IgD-negative memory B cell (primary cell): ENCODE measurements around the gene TNPO3. TPM values are rescaled to one million over a fixed set of nuclear protein-coding genes. Genes with fewer than 3 reads are reported as not detected.
A peak's percentile ranks its signal among the peaks of the same experiment; 100 is the strongest.
"Not testable (repeated sequence)": the region's sequence is repeated elsewhere in the genome, so short reads cannot be mapped to it uniquely, and the experiment has no call there.

Experiments
- H3K27ac Mint-ChIP-seq, 3 donors: one replicate each; pipeline ENCODE4 v1.8.0; 2020 to 2022; ENCODE audit warnings: mild to moderate bottlenecking in 3 of 3, mixed read lengths in 3 of 3, moderate library complexity in 1 of 3
- H3K27me3 Mint-ChIP-seq: one replicate; pipeline ENCODE4 v1.8.0; 2021; ENCODE audit warnings: mixed read lengths
- H3K36me3 Mint-ChIP-seq: one replicate; pipeline ENCODE4 v1.8.0; 2020; ENCODE audit warnings: mild to moderate bottlenecking, mixed read lengths
- H3K4me1 Mint-ChIP-seq, 3 donors: one replicate each; pipeline ENCODE4 v1.8.0; 2020 to 2022; ENCODE audit warnings: mixed read lengths in 3 of 3, mild to moderate bottlenecking in 1 of 3
- H3K4me3 Mint-ChIP-seq, 4 donors: one replicate each; pipeline ENCODE4 v1.8.0; 2020 to 2022; ENCODE audit warnings: mild to moderate bottlenecking in 4 of 4, mixed read lengths in 4 of 4, moderate library complexity in 3 of 4
- H3K9me3 Mint-ChIP-seq, 3 donors: one replicate each; pipeline ENCODE4 v1.8.0; 2020 to 2021; ENCODE audit warnings: mixed read lengths in 3 of 3, mild to moderate bottlenecking in 1 of 3
- polyA plus RNA-seq: library from polyadenylated mRNA; unstranded; fragments of 300-500 nt; fragmentation: Illumina TruSeq; gene quantifications from one replicate; pipeline ENCODE4 v1.2.3, GENCODE V29; 2021

TNPO3 gene
- polyA plus RNA-seq, 1 donor from 2014 or later = 36.7 TPM

- Mint-ChIP-seq H3K27ac (no peak overlapping the region), H3K27me3 (no peaks in the 10 kb centered on the region), H3K9me3 (no peaks in the 10 kb centered on the region), H3K4me3 (peak overlapping the region in 2 of 4 donors; percentile 0 to 10), H3K36me3 (peaks cover 5% of the 10 kb centered on the region), H3K4me1 (peaks cover 30 to 39% (median 38%) of the 10 kb centered on the region in 3 donors)
These were observed 2.5 kb downstream of the TNPO3 start for GRCh38 chr7:129052441-129052840.

- not testable (repeated sequence) for H3K27ac Mint-ChIP-seq, H3K36me3 Mint-ChIP-seq, H3K4me3 Mint-ChIP-seq, H3K27me3 Mint-ChIP-seq, H3K9me3 Mint-ChIP-seq
- H3K4me1 Mint-ChIP-seq = peaks cover 40 to 49% (median 48%) of the 10 kb centered on the region in 3 donors
These were observed 3.5 kb downstream of the TNPO3 start for GRCh38 chr7:129051459-129051858.

- H3K27ac Mint-ChIP-seq = no peak overlapping the region
- peak overlapping the region in 2 of 4 donors; percentile 9 to 17 for H3K4me3 Mint-ChIP-seq
- peaks cover 6% of the 10 kb centered on the region for H3K36me3 Mint-ChIP-seq
These were observed 7.2 kb downstream of the TNPO3 start for GRCh38 chr7:129047761-129048160.

GRCh38 chr7:129045682-129046081 lies 9.2 kb downstream of the TNPO3 start:
- no peak overlapping the region for H3K27ac Mint-ChIP-seq
- H3K4me1 Mint-ChIP-seq = peaks cover 63 to 65% (median 64%) of the 10 kb centered on the region in 3 donors
- no peaks in the 10 kb centered on the region for H3K9me3 Mint-ChIP-seq
- H3K27me3 Mint-ChIP-seq = no peaks in the 10 kb centered on the region
- H3K36me3 Mint-ChIP-seq = peaks cover 6% of the 10 kb centered on the region
- peak overlapping the region in 1 of 4 donors; percentile 81 for H3K4me3 Mint-ChIP-seq

More at GRCh38 chr7:129047761-129048160, 7.2 kb downstream of the TNPO3 start:
- Mint-ChIP-seq H3K9me3 (no peaks in the 10 kb centered on the region), H3K27me3 (no peaks in the 10 kb centered on the region), H3K4me1 (peaks cover 52 to 58% (median 58%) of the 10 kb centered on the region in 3 donors)

GRCh38 chr7:129043012-129043411 lies 11.9 kb downstream of the TNPO3 start:
- peak overlapping the region in 2 of 3 donors; percentile 47 to 66 for H3K27ac Mint-ChIP-seq
- H3K36me3 Mint-ChIP-seq = peaks cover 6% of the 10 kb centered on the region
- no peak overlapping the region for H3K4me3 Mint-ChIP-seq
- H3K27me3 Mint-ChIP-seq = no peaks in the 10 kb centered on the region
- peaks cover 0 to 2% (median 0%) of the 10 kb centered on the region in 3 donors for H3K9me3 Mint-ChIP-seq
- H3K4me1 Mint-ChIP-seq = peaks cover 50 to 65% (median 55%) of the 10 kb centered on the region in 3 donors

- peaks cover 5% of the 10 kb centered on the region for H3K36me3 Mint-ChIP-seq
- H3K4me1 Mint-ChIP-seq = peaks cover 36 to 62% (median 49%) of the 10 kb centered on the region in 3 donors
- no peak overlapping the region for H3K4me3 Mint-ChIP-seq
- H3K9me3 Mint-ChIP-seq = peaks cover 0 to 2% (median 0%) of the 10 kb centered on the region in 3 donors
- H3K27ac Mint-ChIP-seq = peak overlapping the region in 2 of 3 donors; percentile 82
- no peaks in the 10 kb centered on the region for H3K27me3 Mint-ChIP-seq
These were observed 13.5 kb downstream of the TNPO3 start for GRCh38 chr7:129041142-129042085.

GRCh38 chr7:129038468-129038867 lies 16.4 kb downstream of the TNPO3 start:
- Mint-ChIP-seq H3K4me1 (peaks cover 21 to 40% (median 29%) of the 10 kb centered on the region in 3 donors), H3K36me3 (peaks cover 12% of the 10 kb centered on the region)
- not testable (repeated sequence) for H3K27ac Mint-ChIP-seq, H3K9me3 Mint-ChIP-seq, H3K4me3 Mint-ChIP-seq, H3K27me3 Mint-ChIP-seq

GRCh38 chr7:129037585-129037984 lies 17.3 kb downstream of the TNPO3 start:
- H3K4me1 Mint-ChIP-seq = peaks cover 15 to 45% (median 27%) of the 10 kb centered on the region in 3 donors
- peaks cover 15% of the 10 kb centered on the region for H3K36me3 Mint-ChIP-seq

GRCh38 chr7:129032017-129032416 lies 22.9 kb downstream of the TNPO3 start:
- peaks cover 18% of the 10 kb centered on the region for H3K36me3 Mint-ChIP-seq
- H3K4me3 Mint-ChIP-seq = peak overlapping the region in 1 of 4 donors; percentile 72
- peaks cover 22 to 36% (median 26%) of the 10 kb centered on the region in 3 donors for H3K4me1 Mint-ChIP-seq
- H3K27me3 Mint-ChIP-seq = no peaks in the 10 kb centered on the region
- no peaks in the 10 kb centered on the region for H3K9me3 Mint-ChIP-seq
- no peak overlapping the region for H3K27ac Mint-ChIP-seq

More at GRCh38 chr7:129037585-129037984, 17.3 kb downstream of the TNPO3 start:
- Mint-ChIP-seq H3K27ac (no peak overlapping the region), H3K9me3 (peaks cover 0 to 2% (median 0%) of the 10 kb centered on the region in 3 donors), H3K27me3 (no peaks in the 10 kb centered on the region), H3K4me3 (no peak overlapping the region)

GRCh38 chr7:129030440-129030839 lies 24.5 kb downstream of the TNPO3 start:
- no peaks in the 10 kb centered on the region for H3K9me3 Mint-ChIP-seq
- no peak overlapping the region for H3K27ac Mint-ChIP-seq
- no peaks in the 10 kb centered on the region for H3K27me3 Mint-ChIP-seq
- H3K36me3 Mint-ChIP-seq = peaks cover 16% of the 10 kb centered on the region
- H3K4me1 Mint-ChIP-seq = peaks cover 22 to 37% (median 26%) of the 10 kb centered on the region in 3 donors
- H3K4me3 Mint-ChIP-seq = no peak overlapping the region

- H3K4me3 Mint-ChIP-seq = peak overlapping the region in 1 of 4 donors; percentile 22
- peak overlapping the region in 1 of 3 donors; percentile 82 for H3K27ac Mint-ChIP-seq
- H3K36me3 Mint-ChIP-seq = peaks cover 6% of the 10 kb centered on the region
- no peaks in the 10 kb centered on the region for H3K27me3 Mint-ChIP-seq
- peaks cover 26 to 35% (median 34%) of the 10 kb centered on the region in 3 donors for H3K4me1 Mint-ChIP-seq
- H3K9me3 Mint-ChIP-seq = no peaks in the 10 kb centered on the region
These were observed 30.8 kb downstream of the TNPO3 start for GRCh38 chr7:129024125-129024524.

- no peak overlapping the region for H3K27ac Mint-ChIP-seq
- H3K27me3 Mint-ChIP-seq = no peaks in the 10 kb centered on the region
- H3K9me3 Mint-ChIP-seq = no peaks in the 10 kb centered on the region
- no peak overlapping the region for H3K4me3 Mint-ChIP-seq
- H3K4me1 Mint-ChIP-seq = peaks cover 28 to 49% (median 35%) of the 10 kb centered on the region in 3 donors
- H3K36me3 Mint-ChIP-seq = peaks cover 5% of the 10 kb centered on the region
These were observed 33.3 kb downstream of the TNPO3 start for GRCh38 chr7:129021656-129022055.

- Mint-ChIP-seq H3K4me3 (peak overlapping the region in 2 of 4 donors; percentile 19 to 33), H3K27me3 (no peaks in the 10 kb centered on the region), H3K36me3 (peaks cover 10% of the 10 kb centered on the region), H3K27ac (peak overlapping the region; percentile 57 to 75 (median 71)), H3K4me1 (peaks cover 26 to 44% (median 26%) of the 10 kb centered on the region in 3 donors), H3K9me3 (no peaks in the 10 kb centered on the region)
These were observed 36.9 kb downstream of the TNPO3 start for GRCh38 chr7:129017933-129018538.

- Mint-ChIP-seq H3K4me3 (peak overlapping the region in 1 of 4 donors; percentile 33), H3K27me3 (no peaks in the 10 kb centered on the region), H3K36me3 (peaks cover 10% of the 10 kb centered on the region), H3K9me3 (no peaks in the 10 kb centered on the region), H3K27ac (peak overlapping the region in 2 of 3 donors; percentile 57 to 75), H3K4me1 (peaks cover 22 to 42% (median 25%) of the 10 kb centered on the region in 3 donors)
These were observed 37.6 kb downstream of the TNPO3 start for GRCh38 chr7:129017264-129017663.
